Brain microvascular endothelial cell (primary cell): ENCODE measurements around the gene SLC38A10.

Experiments
- DNase-seq: peaks from one replicate; pipeline ENCODE4 v3.0.0-alpha.2; 2020
- H3K27ac ChIP-seq: fragments of 250-450 bp; sonication (Bioruptor Pico); 2 replicates; pipeline ENCODE4 v1.5.1; 2020; ENCODE audit warnings: mild to moderate bottlenecking, moderate library complexity
- H3K27me3 ChIP-seq: fragments of 250-450 bp; sonication (Bioruptor Pico); replicated peaks from 2 replicates; pipeline ENCODE4 v1.5.1; 2020; ENCODE audit warnings: mild to moderate bottlenecking
- H3K36me3 ChIP-seq: fragments of 250-450 bp; sonication (Bioruptor Pico); replicated peaks from 2 replicates; pipeline ENCODE4 v1.5.1; 2020; ENCODE audit warnings: mild to moderate bottlenecking
- H3K4me3 ChIP-seq: 2 replicates; pipeline ENCODE4 v1.5.1; 2011; ENCODE audit warnings: low read depth, mild to moderate bottlenecking, control low read depth, low read length, moderate library complexity
- in situ Hi-C: cut with HindIII; loops from 2 replicates; pipeline ENCODE4 v1.10.0; 2017; ENCODE audit warnings: low sequenced_read_pairs, low pct_ligation_motif_present
- TF ChIP-seq, protein P1 (sequence below): IDR thresholded peaks from 2 replicates; pipeline ENCODE4 v1.5.1; 2011; ENCODE audit warnings: low read depth, mild to moderate bottlenecking, moderate library complexity, low read length, control low read depth, inconsistent platforms; ENCODE audit errors: missing control alignments

SLC38A10 gene

GRCh38 chr17:81233811-81234505 lies 61.1 kb downstream of the SLC38A10 start:
- no peak overlapping the region for H3K4me3 ChIP-seq
- no peak overlapping the region for H3K27ac ChIP-seq
- H3K27me3 ChIP-seq: no peaks in the 10 kb centered on the region
- TF ChIP-seq, protein P1, sequence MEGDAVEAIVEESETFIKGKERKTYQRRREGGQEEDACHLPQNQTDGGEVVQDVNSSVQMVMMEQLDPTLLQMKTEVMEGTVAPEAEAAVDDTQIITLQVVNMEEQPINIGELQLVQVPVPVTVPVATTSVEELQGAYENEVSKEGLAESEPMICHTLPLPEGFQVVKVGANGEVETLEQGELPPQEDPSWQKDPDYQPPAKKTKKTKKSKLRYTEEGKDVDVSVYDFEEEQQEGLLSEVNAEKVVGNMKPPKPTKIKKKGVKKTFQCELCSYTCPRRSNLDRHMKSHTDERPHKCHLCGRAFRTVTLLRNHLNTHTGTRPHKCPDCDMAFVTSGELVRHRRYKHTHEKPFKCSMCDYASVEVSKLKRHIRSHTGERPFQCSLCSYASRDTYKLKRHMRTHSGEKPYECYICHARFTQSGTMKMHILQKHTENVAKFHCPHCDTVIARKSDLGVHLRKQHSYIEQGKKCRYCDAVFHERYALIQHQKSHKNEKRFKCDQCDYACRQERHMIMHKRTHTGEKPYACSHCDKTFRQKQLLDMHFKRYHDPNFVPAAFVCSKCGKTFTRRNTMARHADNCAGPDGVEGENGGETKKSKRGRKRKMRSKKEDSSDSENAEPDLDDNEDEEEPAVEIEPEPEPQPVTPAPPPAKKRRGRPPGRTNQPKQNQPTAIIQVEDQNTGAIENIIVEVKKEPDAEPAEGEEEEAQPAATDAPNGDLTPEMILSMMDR: no peak
- peaks cover 31% of the 10 kb centered on the region for H3K36me3 ChIP-seq
- in situ Hi-C loops: no loop called here
- DNase-seq: no peak

- no peak overlapping the region for H3K4me3 ChIP-seq
- DNase-seq: no peak
- no peak overlapping the region for H3K27ac ChIP-seq
- H3K27me3 ChIP-seq: no peaks in the 10 kb centered on the region
- TF ChIP-seq, protein P1: no peak
- peaks cover 33% of the 10 kb centered on the region for H3K36me3 ChIP-seq
- in situ Hi-C loops: no loop called here
These were observed 61.8 kb downstream of the SLC38A10 start for GRCh38 chr17:81233316-81233715.

GRCh38 chr17:81232616-81233241 lies 62.4 kb downstream of the SLC38A10 start:
- in situ Hi-C loops: no loop called here
- Histone ChIP-seq H3K4me3 (no peak overlapping the region), H3K27me3 (no peaks in the 10 kb centered on the region), H3K27ac (no peak overlapping the region), H3K36me3 (peaks cover 33% of the 10 kb centered on the region)
- TF ChIP-seq, protein P1: no peak
- DNase-seq: no peak

DNA sequence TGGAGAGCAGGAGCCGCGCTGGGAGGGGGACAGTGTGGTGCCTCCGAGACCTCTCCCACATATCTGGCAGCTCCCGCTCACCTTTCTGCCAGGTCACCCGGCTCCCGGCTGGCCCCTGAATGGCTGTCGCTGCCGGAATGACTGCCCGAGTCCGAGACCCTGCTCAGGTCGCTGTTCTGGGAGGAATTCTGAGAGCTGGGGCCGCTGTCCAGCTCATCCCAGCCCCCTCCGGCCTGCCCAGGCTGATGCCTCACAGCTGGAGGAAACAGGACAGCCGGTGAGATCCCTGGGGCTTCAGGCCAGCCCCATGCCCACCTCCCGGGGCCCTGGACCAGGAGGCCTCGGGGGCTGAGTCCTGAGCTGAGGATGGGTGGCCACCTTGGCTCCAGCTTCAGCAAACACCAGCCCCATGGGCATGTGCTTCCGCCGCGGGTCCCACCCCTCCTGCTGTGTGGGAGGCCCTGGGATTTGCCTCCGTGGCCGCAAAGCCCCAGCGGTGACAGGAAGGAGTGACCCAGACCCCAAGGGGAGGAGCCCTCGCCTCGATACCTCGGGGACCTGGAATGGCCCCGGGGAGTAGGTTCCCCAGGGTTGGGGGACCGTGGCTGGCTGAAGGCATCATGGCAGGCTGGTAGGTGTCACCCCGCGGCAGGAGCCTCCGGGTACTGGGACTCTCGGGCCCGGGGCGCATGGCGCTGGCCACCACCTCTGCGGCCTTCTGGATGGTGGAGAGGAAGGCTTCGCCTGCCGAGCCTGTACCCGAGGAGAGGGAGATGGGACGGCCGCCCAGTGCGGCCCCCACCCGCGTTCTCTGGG lies 63.1 kb downstream of the SLC38A10 start:
- H3K27ac ChIP-seq: no peak overlapping the region
- TF ChIP-seq, protein P1: no peak
- no peaks in the 10 kb centered on the region for H3K27me3 ChIP-seq
- no peak overlapping the region for H3K4me3 ChIP-seq
- DNase-seq: no peak
- in situ Hi-C loops: no loop called here
- peaks cover 33% of the 10 kb centered on the region for H3K36me3 ChIP-seq

GRCh38 chr17:81231121-81231645 lies 63.9 kb downstream of the SLC38A10 start:
- no peak for DNase-seq
- TF ChIP-seq, protein P1: no peak
- in situ Hi-C loops: no loop called here
- Histone ChIP-seq H3K36me3 (peaks cover 33% of the 10 kb centered on the region), H3K27ac (no peak overlapping the region), H3K27me3 (no peaks in the 10 kb centered on the region), H3K4me3 (no peak overlapping the region)
